Neural progenitor cell (in vitro differentiated cells): Measurements from ENCODE around the gene ABCG4.

Source experiments
- CTCF ChIP-seq: fragments of 200-600 bp; sonication (generic); IDR thresholded peaks from 2 replicates; pipeline ENCODE4 v1.5.1; 2017; ENCODE audit warnings: antibody characterized with exemption, mild to moderate bottlenecking
- EZH2phosphoT487 ChIP-seq: fragments of 200-600 bp; sonication (generic); IDR thresholded peaks from 2 replicates; pipeline ENCODE4 v1.6.1; 2017; ENCODE audit warnings: antibody characterized with exemption

GRCh38 chr11:119166368-119167076, 17.7 kb downstream of the ABCG4 start:
- no peak for TF ChIP-seq CTCF
- no peak for TF ChIP-seq EZH2phosphoT487
